Measurements from ENCODE around the gene HIVEP3.

DNA sequence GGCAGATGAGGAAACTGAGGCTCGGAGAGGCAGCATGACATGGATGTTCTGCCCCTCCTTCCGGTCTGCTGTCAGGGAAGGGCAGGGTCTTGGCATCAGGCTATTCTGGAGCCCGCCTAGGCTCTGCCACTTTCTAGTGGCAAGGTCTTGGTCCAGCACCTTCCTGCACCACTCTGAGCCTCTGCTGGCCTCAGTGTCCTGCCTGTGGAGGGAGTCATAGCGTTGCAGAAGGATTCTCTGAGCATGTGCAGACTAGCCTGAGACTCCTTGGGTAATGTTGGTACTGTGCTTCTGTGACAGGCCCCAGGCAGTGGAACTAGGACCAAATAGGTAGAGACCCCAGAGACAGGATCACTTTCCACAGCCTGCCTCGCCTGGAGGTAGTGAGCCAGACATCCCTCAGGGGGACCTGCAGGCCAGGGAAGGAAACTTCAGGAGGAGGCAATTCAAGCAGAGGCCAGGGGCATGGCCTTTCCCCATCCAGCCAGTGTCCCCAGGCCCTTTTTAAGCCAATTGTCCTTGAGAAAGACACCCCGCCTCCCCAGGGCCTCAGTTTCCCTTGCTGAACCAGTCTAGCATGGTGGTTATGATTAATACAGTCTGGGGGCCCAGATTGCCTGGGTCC, 444.9 kb downstream of the HIVEP3 start:
- TF ChIP-seq POLR2A (IDR thresholded peaks at IDR 0.05; ENCODE audit: low read length) (no peak), GATA1 (IDR thresholded peaks at IDR 0.05; ENCODE audit: low read depth, low read length) (no peak)

Measured in erythroblast (primary cell).